Activated CD4-positive, alpha-beta memory T cell treated with anti-CD3 and anti-CD28 coated beads for 36 hours (primary cell): Measurements from ENCODE around the gene DDIT4. TPM values are rescaled to one million over a fixed set of nuclear protein-coding genes. Genes with fewer than 3 reads are reported as not detected.

ENCODE experiments used
- CTCF ChIA-PET: fragments of 350-600 bp; sonication (Branson Sonifier 250); formaldehyde crosslinking; loops from one replicate; lab custom pipeline; 2021; ENCODE audit warnings: antibody characterized with exemption, inconsistent platforms; lab: Charles Lee
- POLR2A ChIA-PET: fragments of 350-600 bp; sonication (Branson Sonifier 250); formaldehyde crosslinking; loops from one replicate; lab custom pipeline; 2021; ENCODE audit warnings: antibody characterized with exemption; lab: Charles Lee
- DNase-seq: peaks from one replicate; pipeline ENCODE4 v3.0.0-alpha.2; 2020
- H3K27ac Mint-ChIP-seq: one replicate; pipeline ENCODE4 v1.8.0; 2021; ENCODE audit warnings: mixed read lengths
- H3K27me3 Mint-ChIP-seq: one replicate; pipeline ENCODE4 v1.8.0; 2021; ENCODE audit warnings: mixed read lengths
- H3K36me3 Mint-ChIP-seq: one replicate; pipeline ENCODE4 v1.8.0; 2021; ENCODE audit warnings: mixed read lengths
- H3K4me1 Mint-ChIP-seq: one replicate; pipeline ENCODE4 v1.8.0; 2021; ENCODE audit warnings: low read depth, mixed read lengths
- H3K4me3 Mint-ChIP-seq: one replicate; pipeline ENCODE4 v1.8.0; 2021; ENCODE audit warnings: mild to moderate bottlenecking, mixed read lengths
- H3K9me3 Mint-ChIP-seq: one replicate; pipeline ENCODE4 v1.8.0; 2021; ENCODE audit warnings: mixed read lengths
- intact Hi-C: fragments of 100-400 bp; cut with micrococcal nuclease; formaldehyde crosslinking; loops from one replicate; pipeline ENCODE4 v1.15.1; 2023
- total RNA-seq, 2 experiments: library from RNA; stranded (reverse); gene quantifications; one replicate each; pipeline ENCODE4 v1.2.3, GENCODE V29; 2021

The DDIT4 gene
- total RNA-seq, 2 experiments from 2014 or later = 637 TPM

- no peak for DNase-seq
- no peaks in the 10 kb centered on the region for H3K36me3 Mint-ChIP-seq
- ChIA-PET POLR2A (interaction anchor here (1.0 to 2.9 kb wide), 8 partner anchors 10 to 94 kb away, joined by 3 to 45 read pairs (median 6); partner anchors contain the start of genes ANAPC16 and ASCC1), CTCF (interaction anchor here (1.0 to 2.2 kb wide), 5 partner anchors 11 to 35 kb away, joined by 5 to 11 read pairs (median 7); no protein-coding TSS in a partner anchor)
- H3K4me3 Mint-ChIP-seq = no peak overlapping the region
- peak overlapping the region; percentile 85 for H3K27ac Mint-ChIP-seq
- H3K27me3 Mint-ChIP-seq = no peaks in the 10 kb centered on the region
- no peaks in the 10 kb centered on the region for H3K9me3 Mint-ChIP-seq
- intact Hi-C loops = no loop called here
- H3K4me1 Mint-ChIP-seq = peaks cover 57% of the 10 kb centered on the region
Measured at GRCh38 chr10:72309290-72310240, 35.8 kb downstream of the DDIT4 start.

DNA sequence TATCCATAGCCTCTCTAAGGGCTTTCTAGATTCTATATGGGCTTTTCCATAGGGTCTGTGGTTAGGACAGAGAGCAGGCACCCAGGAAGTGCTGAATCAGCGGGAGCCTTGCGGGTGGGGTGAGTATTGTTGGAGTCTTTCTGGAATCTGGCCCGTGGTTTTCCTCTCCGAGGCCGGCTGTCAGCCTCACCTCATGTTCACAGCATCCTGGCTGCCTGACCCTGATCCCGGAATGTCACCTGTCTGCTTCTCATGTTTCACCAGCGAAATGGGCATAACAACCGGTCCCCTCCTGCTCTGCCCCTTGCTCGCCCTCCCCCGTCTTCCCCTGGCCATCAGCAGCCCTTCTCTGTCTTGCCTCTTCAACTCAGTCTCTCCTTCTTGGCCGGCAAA lies 36.5 kb downstream of the DDIT4 start:
- H3K27me3 Mint-ChIP-seq = no peaks in the 10 kb centered on the region
- DNase-seq = no peak
- H3K36me3 Mint-ChIP-seq = no peaks in the 10 kb centered on the region
- peaks cover 54% of the 10 kb centered on the region for H3K4me1 Mint-ChIP-seq
- H3K27ac Mint-ChIP-seq = peak overlapping the region; percentile 85
- ChIA-PET CTCF (no interaction called here), POLR2A (no interaction called here)
- intact Hi-C loops = no loop called here
- no peak overlapping the region for H3K4me3 Mint-ChIP-seq
- no peaks in the 10 kb centered on the region for H3K9me3 Mint-ChIP-seq

DNA sequence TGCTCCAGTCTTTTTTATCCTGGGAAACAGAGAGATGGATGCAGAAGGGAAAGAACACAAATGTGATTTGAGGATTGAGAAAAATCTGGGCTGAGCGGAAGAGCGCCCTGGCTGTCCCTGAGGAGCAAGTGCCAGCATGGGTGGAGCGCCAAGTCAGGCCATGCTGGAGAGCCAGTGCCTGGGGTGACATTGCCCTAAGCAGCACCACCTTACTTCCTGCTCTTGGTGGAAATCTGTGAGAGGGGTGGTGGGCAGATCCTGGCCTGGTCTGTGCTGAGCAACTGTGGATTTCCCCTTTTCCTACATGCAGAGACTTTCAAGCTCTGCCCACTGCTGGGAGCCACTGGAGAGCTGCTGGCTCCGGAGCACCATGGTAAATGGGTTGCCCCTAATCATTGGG lies 36.9 kb downstream of the DDIT4 start:
- ChIA-PET CTCF (interaction anchor here (1.6 kb wide), 1 partner anchor 29 kb away, joined by 3 read pairs; no protein-coding TSS in a partner anchor), POLR2A (interaction anchor here (1.5 kb wide), 1 partner anchor 10 kb away, joined by 6 read pairs; no protein-coding TSS in a partner anchor)
- Mint-ChIP-seq H3K4me3 (no peak overlapping the region), H3K27me3 (no peaks in the 10 kb centered on the region), H3K9me3 (no peaks in the 10 kb centered on the region), H3K4me1 (peaks cover 54% of the 10 kb centered on the region), H3K27ac (no peak overlapping the region), H3K36me3 (no peaks in the 10 kb centered on the region)
- no peak for DNase-seq
- intact Hi-C loops = no loop called here

- peak; percentile 47 for DNase-seq
- Mint-ChIP-seq H3K4me1 (peaks cover 56% of the 10 kb centered on the region), H3K27ac (peak overlapping the region; percentile 28)
Measured at GRCh38 chr10:72311667-72312066, 37.9 kb downstream of the DDIT4 start.

GRCh38 chr10:72312865-72313391 lies 39.2 kb downstream of the DDIT4 start:
- H3K27ac Mint-ChIP-seq = peak overlapping the region; percentile 42
- POLR2A ChIA-PET = interaction anchor here (0.6 to 0.8 kb wide), 2 partner anchors 15 to 47 kb away, joined by 3 to 4 read pairs; no protein-coding TSS in a partner anchor
- H3K36me3 Mint-ChIP-seq = peaks cover 8% of the 10 kb centered on the region
- no peak overlapping the region for H3K4me3 Mint-ChIP-seq
- H3K4me1 Mint-ChIP-seq = peaks cover 59% of the 10 kb centered on the region
- no peak for DNase-seq
- CTCF ChIA-PET = no interaction called here
- no peaks in the 10 kb centered on the region for H3K9me3 Mint-ChIP-seq
- H3K27me3 Mint-ChIP-seq = no peaks in the 10 kb centered on the region
- intact Hi-C loops = no loop called here

More at GRCh38 chr10:72311667-72312066, 37.9 kb downstream of the DDIT4 start:
- Mint-ChIP-seq H3K36me3 (peaks cover 4% of the 10 kb centered on the region), H3K4me3 (no peak overlapping the region), H3K27me3 (no peaks in the 10 kb centered on the region), H3K9me3 (no peaks in the 10 kb centered on the region)
- ChIA-PET POLR2A (interaction anchor here (0.6 to 1.5 kb wide), 3 partner anchors 9 to 15 kb away, joined by 3 to 6 read pairs (median 3); no protein-coding TSS in a partner anchor), CTCF (interaction anchor here (0.7 to 1.6 kb wide), 2 partner anchors 26 to 28 kb away, joined by 3 to 4 read pairs; no protein-coding TSS in a partner anchor)
- intact Hi-C loops = no loop called here

- peaks cover 14% of the 10 kb centered on the region for H3K36me3 Mint-ChIP-seq
- intact Hi-C loops = no loop called here
- H3K9me3 Mint-ChIP-seq = no peaks in the 10 kb centered on the region
- H3K4me1 Mint-ChIP-seq = peaks cover 57% of the 10 kb centered on the region
- no peak for DNase-seq
- H3K27me3 Mint-ChIP-seq = no peaks in the 10 kb centered on the region
- peak overlapping the region; percentile 8 for H3K27ac Mint-ChIP-seq
- ChIA-PET CTCF (no interaction called here), POLR2A (interaction anchor here (9.4 kb wide), 1 partner anchor 39 kb away, joined by 120 read pairs; the partner anchor contains the start of gene DDIT4)
- no peak overlapping the region for H3K4me3 Mint-ChIP-seq
Measured at GRCh38 chr10:72314263-72314662, 40.5 kb downstream of the DDIT4 start.

DNA sequence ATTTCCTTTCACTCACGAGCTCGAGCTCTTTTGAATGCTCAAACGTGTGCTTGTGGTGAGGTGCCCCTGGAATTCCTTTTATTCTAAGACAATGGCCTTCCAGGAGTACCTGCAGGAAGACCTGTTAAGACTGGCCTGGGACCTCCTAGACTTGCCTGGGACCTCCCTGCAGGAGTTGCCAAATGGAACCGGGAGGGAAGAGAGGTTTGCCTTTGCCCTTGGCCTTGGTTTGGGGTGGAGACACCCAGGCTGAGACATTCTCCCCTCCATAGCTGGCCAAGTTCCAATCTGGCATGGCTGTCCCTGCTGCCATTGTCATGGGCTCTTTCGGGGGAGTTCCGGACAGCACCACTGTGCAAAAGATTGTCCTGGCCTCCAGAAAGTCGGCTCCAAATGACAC lies 41.3 kb downstream of the DDIT4 start:
- Mint-ChIP-seq H3K27me3 (no peaks in the 10 kb centered on the region), H3K36me3 (peaks cover 14% of the 10 kb centered on the region), H3K4me1 (peaks cover 52% of the 10 kb centered on the region), H3K27ac (no peak overlapping the region), H3K4me3 (no peak overlapping the region), H3K9me3 (no peaks in the 10 kb centered on the region)
- DNase-seq = no peak
- ChIA-PET CTCF (no interaction called here), POLR2A (interaction anchor here (8.5 to 9.4 kb wide), 2 partner anchors 11 to 40 kb away, joined by 85 to 120 read pairs; partner anchors contain the start of gene DDIT4)
- intact Hi-C loops = no loop called here

DNA sequence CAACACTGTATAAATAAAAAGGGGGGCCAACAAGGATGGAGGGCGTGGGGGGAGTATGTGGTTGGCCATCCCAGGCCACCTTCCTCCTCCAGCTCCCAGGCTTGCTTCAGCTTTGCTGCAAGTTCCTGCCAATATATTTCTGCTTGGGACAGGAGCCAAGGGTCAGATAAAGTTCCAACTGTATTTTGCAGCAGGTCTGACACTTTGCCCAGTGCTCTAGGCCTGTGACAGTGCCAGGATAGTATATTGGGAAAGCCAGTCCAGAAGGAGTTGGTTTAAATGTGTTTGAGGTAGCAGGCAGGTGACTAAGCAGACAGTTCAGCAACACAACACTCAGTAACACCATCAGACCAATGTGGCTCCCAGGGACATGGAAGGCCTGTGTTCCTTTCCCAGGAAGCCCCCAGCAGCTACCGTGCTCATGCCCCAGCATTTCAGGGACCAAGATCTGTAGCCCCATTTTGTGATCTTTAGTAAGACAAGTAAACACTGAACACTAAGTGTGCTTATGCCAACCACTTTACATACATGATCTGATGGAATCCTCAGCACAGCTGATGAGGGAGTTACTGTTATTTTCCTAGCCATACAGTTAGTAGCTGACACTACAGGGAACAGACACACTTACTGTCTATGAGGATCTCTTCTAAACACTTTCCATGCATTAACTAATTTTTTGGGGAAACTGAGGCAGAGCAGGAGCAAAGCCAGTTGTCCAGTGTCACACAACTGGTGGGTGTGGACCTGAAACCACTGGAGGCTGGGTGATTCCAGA lies 42.1 kb downstream of the DDIT4 start:
- no peaks in the 10 kb centered on the region for H3K9me3 Mint-ChIP-seq
- ChIA-PET POLR2A (interaction anchor here (7.9 to 9.4 kb wide), 3 partner anchors 12 to 41 kb away, joined by 85 to 219 read pairs (median 120); partner anchors contain the start of gene DDIT4), CTCF (interaction anchor here (1.0 to 1.3 kb wide), 4 partner anchors 18 to 41 kb away, joined by 3 to 5 read pairs (median 3); no protein-coding TSS in a partner anchor)
- H3K27ac Mint-ChIP-seq = peak overlapping the region; percentile 88
- H3K27me3 Mint-ChIP-seq = no peaks in the 10 kb centered on the region
- peaks cover 14% of the 10 kb centered on the region for H3K36me3 Mint-ChIP-seq
- H3K4me1 Mint-ChIP-seq = peaks cover 52% of the 10 kb centered on the region
- no peak for DNase-seq
- intact Hi-C loops = no loop called here
- peak overlapping the region; percentile 9 for H3K4me3 Mint-ChIP-seq

DNA sequence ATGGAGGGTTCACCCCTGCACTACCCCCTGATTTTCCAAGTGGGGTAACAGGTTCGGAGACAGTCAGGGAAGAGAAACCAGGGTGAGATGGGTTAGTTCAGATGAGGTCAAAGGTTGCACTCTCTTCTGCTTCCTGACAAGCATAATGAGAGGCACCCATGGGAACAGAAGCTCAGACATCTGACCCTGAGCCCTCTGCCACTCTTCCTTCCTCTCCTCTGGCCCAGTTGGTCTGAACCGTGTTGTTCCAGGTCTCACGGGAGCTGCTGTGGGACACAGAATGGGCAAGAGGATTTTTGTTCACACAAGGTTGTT lies 42.6 kb downstream of the DDIT4 start:
- Mint-ChIP-seq H3K9me3 (no peaks in the 10 kb centered on the region), H3K27ac (peak overlapping the region; percentile 88), H3K4me1 (peaks cover 54% of the 10 kb centered on the region), H3K4me3 (no peak overlapping the region), H3K36me3 (peaks cover 14% of the 10 kb centered on the region), H3K27me3 (no peaks in the 10 kb centered on the region)
- POLR2A ChIA-PET = interaction anchor here (2.4 to 9.4 kb wide), 5 partner anchors 8 to 41 kb away, joined by 9 to 219 read pairs (median 85); partner anchors contain the start of gene DDIT4
- intact Hi-C loops = no loop called here
- no peak for DNase-seq
- CTCF ChIA-PET = interaction anchor here (1.0 to 1.3 kb wide), 4 partner anchors 19 to 42 kb away, joined by 3 to 5 read pairs (median 3); no protein-coding TSS in a partner anchor

GRCh38 chr10:72316748-72317435 lies 43.2 kb downstream of the DDIT4 start:
- peak; percentile 77 for DNase-seq
- H3K27ac Mint-ChIP-seq = peak overlapping the region; percentile 88

More at GRCh38 chr10:72316748-72317435, 43.2 kb downstream of the DDIT4 start:
- Mint-ChIP-seq H3K4me3 (peak overlapping the region; percentile 36), H3K36me3 (peaks cover 14% of the 10 kb centered on the region), H3K9me3 (no peaks in the 10 kb centered on the region), H3K4me1 (peaks cover 56% of the 10 kb centered on the region), H3K27me3 (no peaks in the 10 kb centered on the region)
- POLR2A ChIA-PET = interaction anchor here (2.4 to 9.4 kb wide), 5 partner anchors 8 to 42 kb away, joined by 9 to 219 read pairs (median 85); partner anchors contain the start of gene DDIT4
- intact Hi-C loops = no loop called here
- CTCF ChIA-PET = interaction anchor here (0.6 to 1.3 kb wide), 5 partner anchors 20 to 94 kb away, joined by 3 to 5 read pairs (median 3); no protein-coding TSS in a partner anchor
